Testis (tissue), 2 donors: ENCODE measurements around the gene BMP8A.
"Not testable (repeated sequence)": the region's sequence is repeated elsewhere in the genome, so short reads cannot be mapped to it uniquely, and the experiment has no call there.

Experiments used
- CTCF ChIP-seq, 3 experiments: fragments of 450-650 bp in 2 of 3; fragments of 200-600 bp in 1 of 3; sonication (generic) in 1 of 3; IDR thresholded peaks; one replicate each; pipeline ENCODE4 v1.5.1; 2016 to 2019; ENCODE audit warnings: antibody characterized with exemption in 3 of 3, mild to moderate bottlenecking in 2 of 3, moderate library complexity in 1 of 3
- POLR2A ChIP-seq: fragments of 450-650 bp; IDR thresholded peaks from one replicate; pipeline ENCODE4 v1.6.1; 2017; ENCODE audit warnings: antibody characterized with exemption, mild to moderate bottlenecking, moderate library complexity

- TF ChIP-seq POLR2A; CTCF (IDR thresholded peaks at IDR 0.05): not testable (repeated sequence)
These were observed 23.3 kb downstream of the BMP8A start for GRCh38 chr1:39514710-39515124.
